ENCODE data around the gene OR4D6. TPM values are rescaled to one million over a fixed set of nuclear protein-coding genes. Genes with fewer than 3 reads are reported as not detected.

The OR4D6 gene
- total RNA-seq (not detected), polyA plus RNA-seq (ENCODE audit: insufficient read length in 6 of 6) (not detected)
- long read RNA-seq, donor 1, result 0 reads
- long read RNA-seq, donor 2, result 0 reads
- long read RNA-seq, donor 3, result 0 reads
- long read RNA-seq, donor 4, result 0 reads
- long read RNA-seq, donor 5, result 0 reads
- long read RNA-seq, donor 6, result 0 reads
- long read RNA-seq, donor 7, result 0 reads
- long read RNA-seq, donor 8, result 0 reads
- long read RNA-seq, donor 9, result 0 reads
- long read RNA-seq, donor 10, result 0 reads
- long read RNA-seq, donor 11, result 0 reads
- long read RNA-seq, donor 12, result 0 reads

DNA sequence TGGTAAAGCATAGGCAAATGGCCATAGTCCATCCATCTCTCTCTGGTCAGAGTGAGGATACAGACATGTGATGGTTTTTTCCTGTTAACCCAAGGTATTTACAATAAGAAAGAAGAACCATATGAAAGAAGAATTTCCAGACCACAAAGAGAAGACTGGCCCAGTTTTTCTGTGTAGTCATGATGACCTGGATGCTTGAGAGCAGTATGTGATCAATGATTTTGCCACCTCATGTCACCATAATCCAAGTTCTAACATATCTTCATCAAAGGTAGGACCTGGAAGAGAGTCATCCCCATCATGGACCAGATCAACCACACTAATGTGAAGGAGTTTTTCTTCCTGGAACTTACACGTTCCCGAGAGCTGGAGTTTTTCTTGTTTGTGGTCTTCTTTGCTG lies at the start of gene OR4D6:
OR4D6 (plus strand) TSS at position 301 of the 400 bp plus-strand sequence; CDS start at position 301, 0 bp downstream.
- no peak for DNase-seq

GRCh38 chr11:59413646-59414045 lies 43.1 kb upstream of the OR4D6 start:
- no peaks in the 10 kb centered on the region for H3K36me3 ChIP-seq
- ATAC-seq (no peak), DNase-seq (no peak)
- no peak overlapping the region for H3K4me3 ChIP-seq
- intact Hi-C loops (cut with DNase I), result no loop called here
- no peak overlapping the region for H3K27ac ChIP-seq
- H3K27me3 ChIP-seq, result no peaks in the 10 kb centered on the region
- H3K4me1 ChIP-seq, result no peaks in the 10 kb centered on the region
- H3K9me3 ChIP-seq, result peaks cover 0 to 20% of the 10 kb centered on the region in 2 donors
- TF ChIP-seq, protein P1, sequence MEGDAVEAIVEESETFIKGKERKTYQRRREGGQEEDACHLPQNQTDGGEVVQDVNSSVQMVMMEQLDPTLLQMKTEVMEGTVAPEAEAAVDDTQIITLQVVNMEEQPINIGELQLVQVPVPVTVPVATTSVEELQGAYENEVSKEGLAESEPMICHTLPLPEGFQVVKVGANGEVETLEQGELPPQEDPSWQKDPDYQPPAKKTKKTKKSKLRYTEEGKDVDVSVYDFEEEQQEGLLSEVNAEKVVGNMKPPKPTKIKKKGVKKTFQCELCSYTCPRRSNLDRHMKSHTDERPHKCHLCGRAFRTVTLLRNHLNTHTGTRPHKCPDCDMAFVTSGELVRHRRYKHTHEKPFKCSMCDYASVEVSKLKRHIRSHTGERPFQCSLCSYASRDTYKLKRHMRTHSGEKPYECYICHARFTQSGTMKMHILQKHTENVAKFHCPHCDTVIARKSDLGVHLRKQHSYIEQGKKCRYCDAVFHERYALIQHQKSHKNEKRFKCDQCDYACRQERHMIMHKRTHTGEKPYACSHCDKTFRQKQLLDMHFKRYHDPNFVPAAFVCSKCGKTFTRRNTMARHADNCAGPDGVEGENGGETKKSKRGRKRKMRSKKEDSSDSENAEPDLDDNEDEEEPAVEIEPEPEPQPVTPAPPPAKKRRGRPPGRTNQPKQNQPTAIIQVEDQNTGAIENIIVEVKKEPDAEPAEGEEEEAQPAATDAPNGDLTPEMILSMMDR (IDR thresholded peaks at IDR 0.05), result no peak

More for the DNA sequence above, at the start of gene OR4D6:
- intact Hi-C loops (cut with DNase I), result no loop called here
- no peak for ATAC-seq
- TF ChIP-seq, protein P1 (IDR thresholded peaks at IDR 0.05), result no peak
- Histone ChIP-seq H3K4me3 (no peak within 1 kb of the TSS), H3K9me3 (no peaks in the 10 kb centered on the region), H3K27me3 (no peaks in the 10 kb centered on the region), H3K36me3 (no peaks in the 10 kb centered on the region), H3K4me1 (no peaks in the 10 kb centered on the region), H3K27ac (no peak within 1 kb of the TSS)

GRCh38 chr11:59415111-59415510 lies 41.6 kb upstream of the OR4D6 start:
- TF ChIP-seq, protein P1 (IDR thresholded peaks at IDR 0.05), result no peak
- peaks cover 0 to 6% of the 10 kb centered on the region in 2 donors for H3K9me3 ChIP-seq
- intact Hi-C loops (cut with DNase I), result no loop called here
- no peaks in the 10 kb centered on the region for H3K27me3 ChIP-seq
- ATAC-seq, result no peak
- DNase-seq, result no peak
- no peak overlapping the region for H3K27ac ChIP-seq
- H3K36me3 ChIP-seq, result no peaks in the 10 kb centered on the region
- no peaks in the 10 kb centered on the region for H3K4me1 ChIP-seq
- H3K4me3 ChIP-seq, result no peak overlapping the region

- Histone ChIP-seq H3K9me3 (no peaks in the 10 kb centered on the region), H3K27me3 (no peaks in the 10 kb centered on the region), H3K4me3 (no peak overlapping the region), H3K36me3 (no peaks in the 10 kb centered on the region), H3K27ac (no peak overlapping the region), H3K4me1 (no peaks in the 10 kb centered on the region)
- DNase-seq (no peak), ATAC-seq (no peak)
- intact Hi-C loops (cut with DNase I), result no loop called here
- TF ChIP-seq, protein P1 (IDR thresholded peaks at IDR 0.05), result no peak
Observed at GRCh38 chr11:59416613-59417012, 40.1 kb upstream of the OR4D6 start.

GRCh38 chr11:59417023-59417422 lies 39.7 kb upstream of the OR4D6 start:
- no peaks in the 10 kb centered on the region for H3K27me3 ChIP-seq
- H3K9me3 ChIP-seq, result no peaks in the 10 kb centered on the region
- DNase-seq, result no peak
- no peak overlapping the region for H3K27ac ChIP-seq
- TF ChIP-seq, protein P1 (IDR thresholded peaks at IDR 0.05), result no peak
- H3K4me1 ChIP-seq, result no peaks in the 10 kb centered on the region
- H3K4me3 ChIP-seq, result no peak overlapping the region
- H3K36me3 ChIP-seq, result no peaks in the 10 kb centered on the region
- ATAC-seq, result no peak
- intact Hi-C loops (cut with DNase I), result no loop called here

Measured in left lung (tissue), 14 donors.